OCI-LY3 (cell line): ENCODE results near the gene LUZP1.

Source experiments
- H2AFZ ChIP-seq: fragments of 200-600, 300-600 bp; shearing (Covaris generic); 2 replicates; pipeline ENCODE4 v1.6.0; 2014; ENCODE audit warnings: antibody characterized with exemption, low read depth, low read length
- H3K27ac ChIP-seq: fragments of 200-600, 300-600 bp; sonication (generic); 2 replicates; pipeline ENCODE4 v1.5.1; 2014; ENCODE audit warnings: mild to moderate bottlenecking, low read length, moderate library complexity, mixed read lengths
- H3K27me3 ChIP-seq: fragments of 200-600, 300-600 bp; sonication (generic); 2 replicates; pipeline ENCODE4 v1.6.1; 2014; ENCODE audit warnings: low read depth, low read length, mixed read lengths
- H3K36me3 ChIP-seq: fragments of 200-600, 300-600 bp; sonication (generic); replicated peaks from 2 replicates; pipeline ENCODE3; 2014; ENCODE audit warnings: low read depth, low read length, mixed read lengths
- H3K4me1 ChIP-seq: fragments of 300-600, 200-600 bp; sonication (generic); 2 replicates; pipeline ENCODE4 v1.6.1; 2014; ENCODE audit warnings: low read length, mixed read lengths
- H3K4me2 ChIP-seq: fragments of 200-600, 300-600 bp; sonication (generic); 2 replicates; pipeline ENCODE4 v1.6.1; 2014; ENCODE audit warnings: low read length, mixed read lengths
- H3K4me3 ChIP-seq: fragments of 300-600, 200-600 bp; sonication (generic); 2 replicates; pipeline ENCODE4 v1.5.1; 2014; ENCODE audit warnings: antibody characterized with exemption, mild to moderate bottlenecking, low read length, moderate library complexity
- H3K79me2 ChIP-seq: fragments of 300-600, 200-600 bp; shearing (Covaris generic); 2 replicates; pipeline ENCODE4 v1.6.1; 2014; ENCODE audit warnings: mild to moderate bottlenecking, low read length, mixed read lengths
- H3K9ac ChIP-seq: fragments of 300-600, 200-600 bp; shearing (Covaris generic); 2 replicates; pipeline ENCODE4 v1.6.0; 2014; ENCODE audit warnings: mild to moderate bottlenecking, low read length, moderate library complexity
- H3K9me3 ChIP-seq: fragments of 200-600, 300-600 bp; shearing (Covaris generic); 2 replicates; pipeline ENCODE4 v1.6.1; 2014; ENCODE audit warnings: low read length, mixed read lengths; ENCODE audit not compliant: insufficient read depth
- H4K20me1 ChIP-seq: fragments of 200-600, 300-600 bp; sonication (generic); 2 replicates; pipeline ENCODE4 v1.6.1; 2016; ENCODE audit warnings: low read length, mixed read lengths; ENCODE audit not compliant: insufficient read depth
- EZH2phosphoT487 ChIP-seq: fragments of 200-600 bp; shearing (Covaris generic); IDR thresholded peaks from 2 replicates; pipeline ENCODE4 v1.6.1; 2018; ENCODE audit warnings: antibody characterized with exemption, mixed run types, low read depth
- TF ChIP-seq, protein P1 (sequence below): fragments of 200-600, 300-600 bp; sonication (generic); IDR thresholded peaks from 2 replicates; pipeline ENCODE4 v1.5.1; 2014; ENCODE audit warnings: antibody characterized with exemption, low read length, low read depth

Gene LUZP1

DNA sequence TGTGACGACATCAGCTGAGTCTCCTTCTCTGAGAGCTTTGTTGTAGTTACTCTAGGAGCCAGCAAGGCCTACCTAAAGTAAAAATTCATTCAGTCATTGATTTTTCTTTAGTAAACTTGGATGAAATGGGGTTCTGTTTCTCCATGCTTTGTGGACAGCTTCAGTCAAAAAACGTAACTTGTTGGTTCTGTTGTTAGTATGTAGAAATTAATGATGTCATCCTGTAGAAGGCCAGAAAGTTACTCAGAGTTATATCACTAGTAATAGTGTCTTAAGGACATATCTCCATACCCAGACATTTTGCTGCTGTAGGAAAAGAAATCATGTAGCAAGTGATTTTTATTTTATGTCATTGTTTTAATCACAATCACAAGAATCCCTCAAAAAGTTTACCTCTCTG, 106.4 kb downstream of the LUZP1 start:
- Histone ChIP-seq H2AFZ (no peak overlapping the region), H3K9ac (no peak overlapping the region), H4K20me1 (no peaks in the 10 kb centered on the region), H3K27ac (no peak overlapping the region), H3K9me3 (no peaks in the 10 kb centered on the region), H3K79me2 (no peaks in the 10 kb centered on the region), H3K27me3 (no peaks in the 10 kb centered on the region), H3K4me2 (no peak overlapping the region), H3K4me1 (no peaks in the 10 kb centered on the region), H3K4me3 (no peak overlapping the region), H3K36me3 (peaks cover 4% of the 10 kb centered on the region)
- TF ChIP-seq EZH2phosphoT487: no peak
- TF ChIP-seq, protein P1, sequence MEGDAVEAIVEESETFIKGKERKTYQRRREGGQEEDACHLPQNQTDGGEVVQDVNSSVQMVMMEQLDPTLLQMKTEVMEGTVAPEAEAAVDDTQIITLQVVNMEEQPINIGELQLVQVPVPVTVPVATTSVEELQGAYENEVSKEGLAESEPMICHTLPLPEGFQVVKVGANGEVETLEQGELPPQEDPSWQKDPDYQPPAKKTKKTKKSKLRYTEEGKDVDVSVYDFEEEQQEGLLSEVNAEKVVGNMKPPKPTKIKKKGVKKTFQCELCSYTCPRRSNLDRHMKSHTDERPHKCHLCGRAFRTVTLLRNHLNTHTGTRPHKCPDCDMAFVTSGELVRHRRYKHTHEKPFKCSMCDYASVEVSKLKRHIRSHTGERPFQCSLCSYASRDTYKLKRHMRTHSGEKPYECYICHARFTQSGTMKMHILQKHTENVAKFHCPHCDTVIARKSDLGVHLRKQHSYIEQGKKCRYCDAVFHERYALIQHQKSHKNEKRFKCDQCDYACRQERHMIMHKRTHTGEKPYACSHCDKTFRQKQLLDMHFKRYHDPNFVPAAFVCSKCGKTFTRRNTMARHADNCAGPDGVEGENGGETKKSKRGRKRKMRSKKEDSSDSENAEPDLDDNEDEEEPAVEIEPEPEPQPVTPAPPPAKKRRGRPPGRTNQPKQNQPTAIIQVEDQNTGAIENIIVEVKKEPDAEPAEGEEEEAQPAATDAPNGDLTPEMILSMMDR: no peak

DNA sequence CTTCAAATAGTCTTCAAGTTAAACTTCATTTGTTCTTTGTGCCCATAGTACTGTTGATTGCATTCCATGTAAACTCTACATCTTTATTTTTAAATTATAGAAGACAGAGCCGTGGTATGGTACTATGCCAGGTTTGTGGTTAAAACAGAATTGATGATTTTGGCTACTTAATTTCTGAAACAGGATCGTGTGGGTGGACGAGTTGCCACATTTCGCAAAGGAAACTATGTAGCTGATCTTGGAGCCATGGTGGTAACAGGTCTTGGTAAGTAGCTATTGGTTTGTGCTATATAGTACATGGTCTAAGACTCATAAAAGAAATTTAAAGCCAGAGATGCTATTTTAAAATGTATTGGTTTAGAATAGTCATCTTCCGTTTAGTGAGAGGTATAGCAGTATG, 111.4 kb downstream of the LUZP1 start:
- H3K4me2 ChIP-seq: no peak overlapping the region
- H3K27ac ChIP-seq: no peak overlapping the region
- no peaks in the 10 kb centered on the region for H3K9me3 ChIP-seq
- H3K4me1 ChIP-seq: no peaks in the 10 kb centered on the region
- H3K27me3 ChIP-seq: no peaks in the 10 kb centered on the region
- H2AFZ ChIP-seq: no peak overlapping the region
- peaks cover 13% of the 10 kb centered on the region for H3K36me3 ChIP-seq
- no peak overlapping the region for H3K9ac ChIP-seq
- no peaks in the 10 kb centered on the region for H3K79me2 ChIP-seq
- no peak overlapping the region for H3K4me3 ChIP-seq
- TF ChIP-seq, protein P1: no peak
- TF ChIP-seq EZH2phosphoT487: no peak
- no peaks in the 10 kb centered on the region for H4K20me1 ChIP-seq

DNA sequence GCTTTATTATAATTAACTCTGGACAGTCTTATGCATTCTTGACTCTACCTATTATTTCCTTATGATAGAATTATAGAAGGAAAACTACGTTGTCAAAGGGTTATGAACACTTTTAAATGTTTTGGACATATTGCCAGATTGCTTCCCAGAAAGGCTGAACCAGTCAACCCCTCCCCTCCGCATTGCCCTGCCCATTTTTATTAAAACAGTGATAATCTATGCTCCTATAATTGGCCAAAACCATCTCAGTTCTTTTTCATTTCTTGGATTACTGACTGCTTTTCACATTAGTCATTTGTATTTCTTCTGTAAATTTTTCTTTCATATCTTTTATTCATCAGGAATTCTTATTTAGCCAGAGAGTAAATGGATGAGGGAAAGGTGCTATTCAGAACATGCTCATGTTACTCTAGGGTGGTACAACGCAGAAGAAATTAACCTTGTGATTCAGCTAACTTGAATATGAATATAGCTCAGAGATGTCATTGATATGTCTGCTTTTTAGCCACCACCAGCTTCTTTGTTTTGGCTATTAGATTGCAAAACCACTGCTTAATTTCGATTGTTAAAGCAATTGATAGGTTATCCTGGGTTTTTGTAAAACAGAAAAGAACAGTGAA, 117.3 kb downstream of the LUZP1 start:
- no peak overlapping the region for H3K4me2 ChIP-seq
- H3K4me1 ChIP-seq: no peaks in the 10 kb centered on the region
- H3K27ac ChIP-seq: no peak overlapping the region
- H3K27me3 ChIP-seq: no peaks in the 10 kb centered on the region
- peaks cover 7% of the 10 kb centered on the region; the same call in 1 of the 2 replicates for H3K79me2 ChIP-seq
- peaks cover 6% of the 10 kb centered on the region for H3K36me3 ChIP-seq
- H2AFZ ChIP-seq: no peak overlapping the region
- no peaks in the 10 kb centered on the region for H4K20me1 ChIP-seq
- TF ChIP-seq EZH2phosphoT487: no peak
- TF ChIP-seq, protein P1: no peak
- H3K9ac ChIP-seq: no peak overlapping the region
- H3K9me3 ChIP-seq: no peaks in the 10 kb centered on the region
- no peak overlapping the region for H3K4me3 ChIP-seq

- Histone ChIP-seq H3K79me2 (peaks cover 7% of the 10 kb centered on the region; the same call in 1 of the 2 replicates), H2AFZ (no peak overlapping the region), H3K9ac (no peak overlapping the region), H3K4me3 (no peak overlapping the region), H3K27ac (no peak overlapping the region), H3K4me1 (no peaks in the 10 kb centered on the region), H3K27me3 (no peaks in the 10 kb centered on the region), H4K20me1 (peaks cover 5% of the 10 kb centered on the region; the same call in 1 of the 2 replicates), H3K9me3 (no peaks in the 10 kb centered on the region), H3K36me3 (no peaks in the 10 kb centered on the region), H3K4me2 (no peak overlapping the region)
- TF ChIP-seq EZH2phosphoT487: no peak
- TF ChIP-seq, protein P1: no peak
These were observed 118.5 kb downstream of the LUZP1 start for GRCh38 chr1:23050201-23050600.
